Prostate gland (tissue), 2 donors: ENCODE measurements around the gene FAM89B. TPM values are rescaled to one million over a fixed set of nuclear protein-coding genes. Genes with fewer than 3 reads are reported as not detected.
A peak's percentile ranks its signal among the peaks of the same experiment; 100 is the strongest.
"Not testable (repeated sequence)": the region's sequence is repeated elsewhere in the genome, so short reads cannot be mapped to it uniquely, and the experiment has no call there.

Experiments used
- DNase-seq: peaks from one replicate; pipeline ENCODE4 v3.0.0-alpha.2; 2019; ENCODE audit warnings: low spot score
- H3K27ac ChIP-seq, 2 donors: fragments of 200-600 bp; sonication (generic); 2 replicates each; pipeline ENCODE4 v1.5.1; 2017 to 2019
- H3K27me3 ChIP-seq: fragments of 200-600 bp; sonication (generic); replicated peaks from 2 replicates; pipeline ENCODE4 v1.5.1; 2019; ENCODE audit not compliant: insufficient read depth
- H3K36me3 ChIP-seq, 2 donors: fragments of 200-600 bp; sonication (generic); 1 replicate in 1 of 2; 2 replicates in 1 of 2; pipeline versions ENCODE4 v1.5.1 to v1.8.1; 2017 to 2019
- H3K4me1 ChIP-seq: fragments of 200-600 bp; sonication (generic); replicated peaks from 2 replicates; pipeline ENCODE4 v1.5.1; 2019
- H3K4me3 ChIP-seq, 2 donors: fragments of 200-600 bp; sonication (generic); 2 replicates each; pipeline ENCODE4 v1.5.1; 2017 to 2019
- H3K9me3 ChIP-seq: fragments of 200-600 bp; sonication (generic); 2 replicates; pipeline ENCODE4 v1.5.1; 2017
- CTCF ChIP-seq, 4 experiments: fragments of 200-600 bp in 2 of 4; fragments of 450-650 bp in 2 of 4; sonication (generic) in 2 of 4; IDR thresholded peaks; 1 replicate in 3 of 4; 2 replicates in 1 of 4; pipeline ENCODE4 v1.5.1; 2016 to 2019; ENCODE audit warnings: antibody characterized with exemption in 4 of 4, mild to moderate bottlenecking in 2 of 4, moderate library complexity in 2 of 4
- POLR2A ChIP-seq: fragments of 450-650 bp; IDR thresholded peaks from one replicate; pipeline ENCODE4 v1.6.1; 2016; ENCODE audit warnings: antibody characterized with exemption, mild to moderate bottlenecking
- POLR2AphosphoS5 ChIP-seq: sonication (generic); formaldehyde crosslinking; IDR thresholded peaks from one replicate; pipeline ENCODE4 v1.6.1; 2017; ENCODE audit warnings: antibody characterized with exemption
- WGBS: methylation state at CpG from one replicate; pipeline ENCODE4 v1.1.5; 2018; 5-methylcytosine and 5-hydroxymethylcytosine counted together
- intact Hi-C: fragments of 100-400 bp; cut with DNase I; formaldehyde crosslinking; loops from one replicate; pipeline ENCODE4 v1.14.2; 2022
- total RNA-seq, 2 donors: library from RNA; depleted of rRNA; stranded (reverse); fragments of >200 nt; gene quantifications; one replicate each; pipeline ENCODE4 v1.1.0, GENCODE V29; 2016

Gene FAM89B
- total RNA-seq = 10 to 100 TPM; 68.6 to 92.6 TPM

DNA sequence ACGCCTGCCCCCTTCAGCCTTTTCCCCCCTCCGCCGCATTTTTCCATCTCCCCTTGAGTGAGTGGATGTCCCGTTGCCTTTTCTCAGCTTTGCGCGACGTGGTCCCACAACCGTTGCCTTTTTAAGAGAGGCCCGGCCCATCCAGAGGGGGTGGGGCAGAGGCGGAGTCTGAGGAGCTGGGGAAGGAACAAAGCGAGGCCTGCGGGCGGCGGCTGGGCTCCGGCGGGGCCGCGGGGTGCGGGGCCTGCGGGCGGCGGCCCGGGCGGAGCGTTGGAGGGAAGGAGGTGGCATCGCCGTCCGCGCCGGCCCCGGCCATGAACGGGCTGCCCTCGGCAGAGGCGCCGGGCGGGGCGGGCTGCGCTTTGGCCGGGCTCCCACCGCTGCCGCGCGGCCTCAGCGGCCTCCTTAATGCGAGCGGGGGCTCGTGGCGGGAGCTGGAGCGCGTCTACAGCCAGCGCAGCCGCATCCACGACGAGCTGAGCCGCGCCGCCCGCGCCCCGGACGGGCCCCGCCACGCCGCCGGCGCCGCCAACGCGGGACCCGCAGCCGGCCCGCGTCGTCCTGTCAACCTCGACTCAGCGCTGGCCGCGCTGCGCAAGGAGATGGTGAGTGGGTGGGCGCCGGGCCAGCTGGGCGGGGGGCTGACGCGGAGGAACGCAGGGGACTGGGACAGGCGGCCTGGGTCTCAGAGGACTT is at the start of gene FAM89B:
Gene FAM89B, plus strand, starts transcription at position 183 of the 696 bp plus-strand sequence. Its CDS starts 132 bp downstream, at position 315.
- peak within 1 kb of the TSS; percentile 96 for H3K27ac ChIP-seq
- intact Hi-C loops = no loop called here

GRCh38 chr11:65522718-65523630 is 49.4 kb upstream of the FAM89B start:
- H3K27ac ChIP-seq = peak overlapping the region in 1 of 2 donors; percentile 72
- DNase-seq, H3K27me3 ChIP-seq, H3K9me3 ChIP-seq, H3K36me3 ChIP-seq, H3K4me3 ChIP-seq: not testable (repeated sequence)
- 67% methylated on average over 18 of the region's 18 CpGs for WGBS
- intact Hi-C loops = loop anchor here (10.0 kb wide), 1 partner anchor 248 kb away; no protein-coding TSS in a partner anchor
- H3K4me1 ChIP-seq = peaks cover 13% of the 10 kb centered on the region

More for the DNA sequence above, at the start of gene FAM89B:
- Histone ChIP-seq H3K36me3 (no peaks in the 10 kb centered on the region), H3K27me3 (no peaks in the 10 kb centered on the region), H3K9me3 (no peaks in the 10 kb centered on the region), H3K4me3 (peak within 1 kb of the TSS; percentile 72 to 78), H3K4me1 (peaks cover 49% of the 10 kb centered on the region)
- under 1% methylated on average over 57 of the region's 86 CpGs for WGBS
- DNase-seq = peak; percentile 89
- peak; percentile 89 for TF ChIP-seq POLR2AphosphoS5
- peak; percentile 60 for TF ChIP-seq POLR2A
- no peak for TF ChIP-seq CTCF (IDR thresholded peaks at IDR 0.05)

- not testable (repeated sequence) for H3K36me3 ChIP-seq, H3K9me3 ChIP-seq, DNase-seq, H3K27me3 ChIP-seq, H3K4me3 ChIP-seq
- WGBS = 89% methylated on average over 7 of the region's 7 CpGs
- Histone ChIP-seq H3K4me1 (peaks cover 13% of the 10 kb centered on the region), H3K27ac (peak overlapping the region in 1 of 2 donors; percentile 72)
- intact Hi-C loops = loop anchor here (10.0 kb wide), 1 partner anchor 249 kb away; no protein-coding TSS in a partner anchor
Observed at GRCh38 chr11:65523631-65523968, 48.7 kb upstream of the FAM89B start.

GRCh38 chr11:65524014-65524740 is 48.2 kb upstream of the FAM89B start:
- Histone ChIP-seq H3K4me1 (peaks cover 13% of the 10 kb centered on the region), H3K4me3 (no peak overlapping the region), H3K36me3 (no peaks in the 10 kb centered on the region), H3K27me3 (no peaks in the 10 kb centered on the region), H3K9me3 (no peaks in the 10 kb centered on the region), H3K27ac (peak overlapping the region; percentile 69 to 72)
- TF ChIP-seq POLR2A (no peak), CTCF (IDR thresholded peaks at IDR 0.05) (no peak), POLR2AphosphoS5 (no peak)
- intact Hi-C loops = loop anchor here (10.0 kb wide), 1 partner anchor 249 kb away; no protein-coding TSS in a partner anchor
- WGBS = 48% methylated on average over 12 of the region's 12 CpGs
- no peak for DNase-seq

- peak in 1 of 4 experiments; percentile 5 for TF ChIP-seq CTCF (IDR thresholded peaks at IDR 0.05)
- peak; percentile 50 for TF ChIP-seq POLR2A
- TF ChIP-seq POLR2AphosphoS5 = peak; percentile 40
- H3K9me3 ChIP-seq = no peaks in the 10 kb centered on the region
- DNase-seq = peak; percentile 84
- no peaks in the 10 kb centered on the region for H3K27me3 ChIP-seq
- WGBS = 2% methylated on average over 41 of the region's 82 CpGs
- intact Hi-C loops = loop anchor here (5.0 to 10.0 kb wide), 2 partner anchors 148 to 250 kb away; no protein-coding TSS in a partner anchor
- peaks cover 13% of the 10 kb centered on the region for H3K4me1 ChIP-seq
- H3K4me3 ChIP-seq = peak within 1 kb of the TSS; percentile 100
- peak within 1 kb of the TSS; percentile 90 to 94 for H3K27ac ChIP-seq
- no peaks in the 10 kb centered on the region for H3K36me3 ChIP-seq
Observed at GRCh38 chr11:65524741-65525545, 47.4 kb upstream of the FAM89B start, which contains the start of gene SCYL1. Gene SCYL1, plus strand, starts transcription at chr11:65525083. Its CDS starts 71 bp downstream, at chr11:65525154.
